Muscle layer of duodenum (tissue), 2 donors: ENCODE results near the gene LMF1.

ENCODE experiments used
- H3K27ac ChIP-seq: one replicate; pipeline ENCODE4 v1.7.0; 2013; ENCODE audit warnings: mild to moderate bottlenecking, low read length
- H3K27me3 ChIP-seq: one replicate; pipeline ENCODE4 v1.7.0; 2013; ENCODE audit warnings: low read depth, mild to moderate bottlenecking, control low read depth, low read length
- H3K36me3 ChIP-seq, 2 donors: one replicate each; pipeline ENCODE4 v1.7.0; 2013; ENCODE audit warnings: low read length in 2 of 2, control low read depth in 1 of 2, mild to moderate bottlenecking in 1 of 2; ENCODE audit not compliant: insufficient read depth in 2 of 2, control insufficient read depth in 1 of 2
- H3K4me1 ChIP-seq, 2 donors: one replicate each; pipeline ENCODE4 v1.7.0; 2013; ENCODE audit warnings: low read length in 2 of 2, mild to moderate bottlenecking in 2 of 2, control low read depth in 1 of 2, moderate library complexity in 1 of 2; ENCODE audit not compliant: insufficient read depth in 2 of 2, control insufficient read depth in 1 of 2
- H3K4me3 ChIP-seq, 2 donors: one replicate each; pipeline ENCODE4 v1.7.0; 2013; ENCODE audit warnings: low read length in 2 of 2, low read depth in 1 of 2, mild to moderate bottlenecking in 1 of 2
- H3K9me3 ChIP-seq, 2 donors: one replicate each; pipeline ENCODE4 v1.7.0; 2013; ENCODE audit warnings: low read length in 2 of 2, control low read depth in 1 of 2, mild to moderate bottlenecking in 1 of 2; ENCODE audit not compliant: control insufficient read depth in 1 of 2
- donor health status: healthy.

The LMF1 gene

GRCh38 chr16:835373-835772 lies 135.4 kb downstream of the LMF1 start:
- H3K9me3 ChIP-seq, result peaks cover 10 to 34% of the 10 kb centered on the region in 2 donors

DNA sequence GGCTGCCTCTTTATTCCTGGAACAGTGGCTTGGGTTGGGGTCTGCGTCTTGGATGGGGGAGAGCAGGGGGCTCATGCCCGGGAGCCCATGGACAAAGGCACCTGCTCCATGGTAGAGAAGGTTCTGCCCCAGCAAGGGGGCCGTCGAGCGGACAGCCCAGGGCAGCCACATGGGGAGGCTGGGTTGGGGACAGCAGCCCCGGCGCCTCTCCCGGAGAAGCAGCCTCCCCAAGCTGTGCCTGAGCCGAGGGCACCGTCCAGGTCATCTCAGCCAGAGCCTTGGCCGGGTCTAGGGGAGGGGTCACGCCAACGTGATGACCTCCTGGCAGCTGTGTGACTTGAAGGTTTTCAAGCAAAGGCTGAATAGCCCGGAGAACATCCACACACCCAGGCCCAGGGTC lies 137.4 kb downstream of the LMF1 start:
- no peaks in the 10 kb centered on the region for H3K36me3 ChIP-seq
- H3K4me1 ChIP-seq, result no peaks in the 10 kb centered on the region
- peaks cover 10 to 34% of the 10 kb centered on the region in 2 donors for H3K9me3 ChIP-seq
- no peak overlapping the region for H3K4me3 ChIP-seq
- H3K27me3 ChIP-seq, result no peaks in the 10 kb centered on the region
- H3K27ac ChIP-seq, result no peak overlapping the region

More at GRCh38 chr16:835373-835772, 135.4 kb downstream of the LMF1 start:
- Histone ChIP-seq H3K27me3 (no peaks in the 10 kb centered on the region), H3K4me3 (peak overlapping the region in 1 of 2 donors; percentile 40), H3K36me3 (no peaks in the 10 kb centered on the region), H3K4me1 (no peaks in the 10 kb centered on the region), H3K27ac (no peak overlapping the region)

GRCh38 chr16:832652-833336 lies 138.0 kb downstream of the LMF1 start:
- Histone ChIP-seq H3K36me3 (no peaks in the 10 kb centered on the region), H3K27ac (no peak overlapping the region), H3K9me3 (peaks cover 10 to 34% of the 10 kb centered on the region in 2 donors), H3K4me3 (no peak overlapping the region), H3K27me3 (no peaks in the 10 kb centered on the region), H3K4me1 (no peaks in the 10 kb centered on the region)

DNA sequence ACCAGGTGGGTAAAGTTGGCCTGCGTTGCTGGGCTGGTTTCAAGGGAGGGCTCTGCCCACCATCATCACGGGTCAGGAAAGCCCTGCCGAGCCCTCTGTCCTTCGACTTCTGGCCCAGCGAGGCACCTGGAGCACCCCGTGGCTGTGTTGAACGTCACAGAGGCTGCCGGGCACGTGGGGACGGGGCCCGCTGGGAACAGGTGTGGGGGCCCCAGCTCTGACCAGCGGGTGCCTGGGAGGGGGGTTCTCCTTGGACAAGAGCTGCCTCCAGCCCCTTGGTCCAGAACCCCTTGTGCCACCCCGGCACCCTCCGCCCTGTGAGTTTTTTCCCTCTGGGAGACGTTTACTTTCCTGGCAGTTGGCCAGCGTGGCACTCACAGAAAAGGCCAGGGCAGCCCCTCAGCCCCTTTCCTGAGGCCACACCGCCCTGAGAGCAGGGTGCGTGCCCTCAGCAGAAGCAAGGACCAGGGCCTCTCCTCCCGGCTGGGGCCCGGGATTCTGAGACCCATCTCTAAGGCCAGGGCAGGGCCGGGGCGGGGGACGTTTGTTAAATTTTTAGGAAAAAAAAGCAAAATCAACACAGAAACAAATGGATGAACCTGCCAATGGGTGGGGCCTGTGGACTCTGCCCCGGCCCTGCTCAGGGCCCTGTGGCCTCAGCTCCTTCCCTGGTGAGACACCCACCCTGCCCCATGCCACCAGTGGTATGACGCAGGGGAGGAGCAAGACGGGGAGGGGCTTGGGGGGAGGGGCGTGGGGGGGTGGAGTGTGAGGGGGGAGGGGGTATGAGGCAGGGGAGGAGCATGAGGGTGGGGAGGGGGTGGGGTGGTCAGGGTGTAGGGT lies 139.0 kb downstream of the LMF1 start:
- peaks cover 10 to 30% of the 10 kb centered on the region in 2 donors for H3K9me3 ChIP-seq
- H3K4me3 ChIP-seq, result no peak overlapping the region
- H3K27ac ChIP-seq, result no peak overlapping the region
- no peaks in the 10 kb centered on the region for H3K4me1 ChIP-seq
- no peaks in the 10 kb centered on the region for H3K36me3 ChIP-seq
- no peaks in the 10 kb centered on the region for H3K27me3 ChIP-seq

DNA sequence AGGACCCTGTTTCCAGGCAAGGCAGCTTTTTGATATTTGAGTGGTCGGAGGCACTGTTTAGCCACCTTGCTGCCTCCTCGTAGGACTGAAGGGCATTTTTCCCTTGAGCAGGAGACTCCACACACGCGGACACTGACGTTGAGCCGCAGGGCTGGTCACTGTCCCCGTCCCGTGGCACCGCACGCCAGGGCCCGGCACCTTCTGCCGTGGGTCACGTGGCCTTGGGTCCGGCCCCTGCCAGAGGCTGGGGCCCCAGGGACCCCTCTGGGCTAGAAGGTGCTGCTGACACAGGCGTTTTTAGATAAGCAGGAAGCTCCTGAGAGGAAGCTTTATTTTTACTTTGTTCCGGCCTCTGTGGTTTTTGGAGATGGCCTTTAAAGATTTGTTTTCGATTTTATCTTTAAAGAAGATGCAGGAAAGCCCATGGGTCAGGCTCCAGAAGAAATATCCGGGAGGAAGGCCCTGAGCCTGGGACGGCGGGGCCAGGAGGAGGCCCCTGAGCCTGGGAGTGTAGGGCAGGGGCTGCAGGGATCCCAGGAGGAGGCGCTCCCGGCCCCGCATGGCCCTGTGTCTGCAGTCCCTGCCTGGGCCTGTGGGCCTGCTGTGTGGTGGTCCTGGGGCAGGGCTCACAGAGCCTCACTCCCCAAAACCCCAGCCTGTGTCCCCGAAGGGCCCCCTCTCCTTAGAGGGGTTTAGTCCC lies 139.8 kb downstream of the LMF1 start:
- H3K9me3 ChIP-seq, result peaks cover 4 to 24% of the 10 kb centered on the region in 2 donors
- no peak overlapping the region for H3K4me3 ChIP-seq
- H3K27ac ChIP-seq, result no peak overlapping the region
- H3K4me1 ChIP-seq, result no peaks in the 10 kb centered on the region
- H3K36me3 ChIP-seq, result no peaks in the 10 kb centered on the region
- H3K27me3 ChIP-seq, result no peaks in the 10 kb centered on the region

DNA sequence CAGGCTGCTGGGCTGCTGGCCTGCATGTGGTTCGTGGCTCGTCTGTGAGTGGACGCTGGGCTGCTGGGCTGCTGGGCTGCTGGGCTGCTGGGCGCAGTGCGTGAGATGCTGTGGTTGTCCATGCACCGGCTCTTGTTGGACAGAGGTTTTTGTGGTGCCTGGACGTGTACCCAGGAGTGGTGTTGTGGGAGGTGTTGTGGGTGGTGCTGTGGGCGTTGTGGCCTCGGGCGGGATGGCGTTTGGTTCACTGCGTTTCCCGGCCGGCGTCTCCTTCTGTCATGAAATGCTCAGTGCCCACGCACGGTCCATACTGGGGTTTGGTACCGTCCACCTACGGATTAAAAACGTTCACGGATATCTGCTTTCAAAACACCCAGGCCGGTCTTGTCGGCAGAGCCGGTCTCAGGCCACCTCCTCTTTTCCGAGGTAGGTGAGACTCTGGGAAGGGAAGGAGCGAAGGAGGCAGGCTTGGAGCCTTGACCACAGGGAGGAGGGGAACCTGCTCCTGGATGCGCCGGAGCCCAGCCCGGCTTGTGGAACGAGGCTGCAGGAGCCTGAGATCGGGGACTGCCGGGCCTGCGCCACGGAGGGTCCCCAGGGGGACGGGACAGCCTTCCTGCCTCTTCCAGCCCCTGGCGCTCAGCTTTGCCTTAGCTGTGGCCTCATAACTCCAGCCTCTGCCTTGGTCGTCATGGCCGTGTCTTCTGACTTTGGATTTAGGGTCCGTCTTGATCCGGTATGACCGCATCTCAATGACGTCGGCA lies 140.5 kb downstream of the LMF1 start:
- no peaks in the 10 kb centered on the region for H3K27me3 ChIP-seq
- H3K9me3 ChIP-seq, result peaks cover 0 to 17% of the 10 kb centered on the region in 2 donors

DNA sequence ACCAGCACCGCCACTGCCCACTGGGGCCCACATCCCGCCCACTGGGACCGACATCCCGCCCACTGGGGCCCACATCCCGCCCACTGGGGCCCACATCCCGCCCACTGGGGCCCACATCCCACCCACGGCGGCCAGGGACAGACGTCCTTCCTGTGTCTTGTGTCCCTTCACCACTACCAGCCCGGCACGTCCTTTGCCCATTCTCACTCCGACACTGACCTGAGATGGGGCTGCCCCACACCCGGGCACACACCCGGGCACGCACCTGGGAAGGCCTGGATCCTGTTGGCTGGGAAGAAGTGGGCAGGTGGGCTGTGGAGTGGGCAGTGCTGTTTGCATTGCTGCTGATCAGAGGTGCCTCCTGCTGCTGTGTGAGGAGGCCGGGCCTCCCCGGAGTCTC lies 141.9 kb downstream of the LMF1 start:
- peaks cover 0 to 6% of the 10 kb centered on the region in 2 donors for H3K4me1 ChIP-seq
- H3K4me3 ChIP-seq, result no peak overlapping the region
- H3K36me3 ChIP-seq, result no peaks in the 10 kb centered on the region
- H3K9me3 ChIP-seq, result peaks cover 0 to 6% of the 10 kb centered on the region in 2 donors
- H3K27me3 ChIP-seq, result no peaks in the 10 kb centered on the region
- no peak overlapping the region for H3K27ac ChIP-seq

More for the DNA sequence above, 140.5 kb downstream of the LMF1 start:
- no peaks in the 10 kb centered on the region for H3K36me3 ChIP-seq
- no peak overlapping the region for H3K27ac ChIP-seq
- H3K4me1 ChIP-seq, result peaks cover 0 to 3% of the 10 kb centered on the region in 2 donors
- no peak overlapping the region for H3K4me3 ChIP-seq

DNA sequence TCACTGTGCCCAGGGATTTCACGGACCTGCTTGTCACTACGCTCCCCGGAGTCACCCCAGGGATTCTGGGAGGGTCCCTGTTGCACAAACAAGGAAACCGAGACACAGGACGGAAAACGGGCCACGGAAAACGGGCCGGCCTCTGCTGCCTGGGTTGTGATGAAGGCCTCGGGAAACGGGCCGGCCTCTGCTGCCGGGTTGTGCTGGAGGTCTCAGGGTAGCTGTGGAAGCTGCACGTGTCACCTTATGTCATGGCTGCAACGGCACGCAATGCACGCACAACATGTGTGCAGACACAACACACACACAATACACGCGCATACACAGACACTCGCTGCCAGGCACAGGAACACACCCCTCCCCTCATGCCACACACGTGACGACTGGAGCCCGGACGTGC lies 143.3 kb downstream of the LMF1 start:
- Histone ChIP-seq H3K36me3 (no peaks in the 10 kb centered on the region), H3K4me3 (no peak overlapping the region), H3K4me1 (peaks cover 0 to 6% of the 10 kb centered on the region in 2 donors), H3K9me3 (no peaks in the 10 kb centered on the region), H3K27me3 (no peaks in the 10 kb centered on the region), H3K27ac (no peak overlapping the region)

DNA sequence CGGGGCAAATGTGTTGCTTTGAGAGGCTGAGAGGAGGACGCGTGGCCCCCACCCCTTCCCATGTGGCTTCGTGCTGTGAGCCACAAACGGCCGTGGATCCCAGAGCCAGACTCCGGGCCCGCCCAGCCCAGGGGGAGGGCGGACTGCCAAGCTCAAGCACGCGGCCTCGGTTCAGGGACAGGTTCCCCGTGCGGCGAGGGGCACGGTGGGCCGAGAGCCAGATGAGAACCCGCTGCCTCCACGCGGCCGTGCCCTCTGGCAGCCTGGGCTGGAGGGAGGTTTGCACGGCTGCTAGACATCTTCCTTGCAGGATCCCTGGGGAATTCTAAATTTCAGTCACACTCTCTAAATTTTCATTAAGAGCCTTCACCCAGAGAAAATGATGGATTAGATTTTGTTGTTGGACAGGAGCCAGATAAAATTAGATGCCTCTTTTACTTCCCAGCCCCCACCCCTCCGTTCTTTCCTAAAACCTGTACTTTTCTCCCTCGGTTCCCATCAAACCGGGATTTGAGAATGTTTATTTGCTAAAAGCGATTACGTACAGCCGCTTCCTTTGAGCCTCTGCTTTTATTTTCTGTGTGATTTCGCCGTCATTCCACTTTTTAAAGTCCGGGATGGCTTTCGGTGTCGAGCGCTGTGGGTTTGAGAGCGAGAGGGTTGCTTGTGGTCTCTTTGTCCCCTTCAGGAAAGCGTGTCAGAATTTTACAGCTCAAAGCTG lies 145.3 kb downstream of the LMF1 start:
- no peaks in the 10 kb centered on the region for H3K36me3 ChIP-seq
- H3K27me3 ChIP-seq, result no peaks in the 10 kb centered on the region
- no peaks in the 10 kb centered on the region for H3K9me3 ChIP-seq
- H3K4me3 ChIP-seq, result no peak overlapping the region
- H3K27ac ChIP-seq, result no peak overlapping the region
- H3K4me1 ChIP-seq, result peaks cover 0 to 6% of the 10 kb centered on the region in 2 donors

DNA sequence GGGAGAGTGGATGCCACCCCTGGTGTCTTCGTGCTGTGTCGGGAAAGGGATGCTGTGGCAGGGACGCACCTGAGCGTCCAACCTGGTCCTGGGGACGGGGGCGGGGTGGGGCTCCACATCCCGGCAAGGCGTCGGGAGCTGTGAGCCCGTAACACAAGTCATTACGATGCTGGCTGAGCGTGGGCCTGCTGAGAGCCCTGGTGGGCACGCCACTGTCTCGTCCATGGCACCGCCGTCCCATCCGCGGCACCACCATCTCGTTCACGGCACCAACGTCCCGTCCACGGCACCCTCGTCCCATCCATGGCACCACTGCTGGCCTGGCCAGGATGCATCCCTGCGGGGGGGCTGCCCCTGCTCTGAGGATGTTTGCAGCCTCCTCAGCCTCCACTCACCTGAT lies 146.2 kb downstream of the LMF1 start:
- no peak overlapping the region for H3K27ac ChIP-seq
- peaks cover 0 to 6% of the 10 kb centered on the region in 2 donors for H3K4me1 ChIP-seq
- no peaks in the 10 kb centered on the region for H3K9me3 ChIP-seq
- no peak overlapping the region for H3K4me3 ChIP-seq
- H3K27me3 ChIP-seq, result no peaks in the 10 kb centered on the region
- H3K36me3 ChIP-seq, result no peaks in the 10 kb centered on the region
